Esophagus muscularis mucosa (tissue), 4 donors: Measurements from ENCODE around the gene CLDN4.

ENCODE experiments used
- CTCF ChIP-seq, 3 experiments: fragments of 200-600 bp in 2 of 3; fragments of 450-650 bp in 1 of 3; sonication (generic) in 2 of 3; IDR thresholded peaks; one replicate each; pipeline ENCODE4 v1.5.1; 2017 to 2019; ENCODE audit warnings: antibody characterized with exemption in 3 of 3, mild to moderate bottlenecking in 2 of 3, moderate library complexity in 1 of 3
- EP300 ChIP-seq: sonication (generic); formaldehyde crosslinking; IDR thresholded peaks from one replicate; pipeline ENCODE4 v1.6.1; 2017; ENCODE audit warnings: antibody characterized with exemption
- POLR2A ChIP-seq: fragments of 450-650 bp; IDR thresholded peaks from one replicate; pipeline ENCODE4 v1.6.1; 2017; ENCODE audit warnings: antibody characterized with exemption, moderate library complexity, mild to moderate bottlenecking, low read depth

DNA sequence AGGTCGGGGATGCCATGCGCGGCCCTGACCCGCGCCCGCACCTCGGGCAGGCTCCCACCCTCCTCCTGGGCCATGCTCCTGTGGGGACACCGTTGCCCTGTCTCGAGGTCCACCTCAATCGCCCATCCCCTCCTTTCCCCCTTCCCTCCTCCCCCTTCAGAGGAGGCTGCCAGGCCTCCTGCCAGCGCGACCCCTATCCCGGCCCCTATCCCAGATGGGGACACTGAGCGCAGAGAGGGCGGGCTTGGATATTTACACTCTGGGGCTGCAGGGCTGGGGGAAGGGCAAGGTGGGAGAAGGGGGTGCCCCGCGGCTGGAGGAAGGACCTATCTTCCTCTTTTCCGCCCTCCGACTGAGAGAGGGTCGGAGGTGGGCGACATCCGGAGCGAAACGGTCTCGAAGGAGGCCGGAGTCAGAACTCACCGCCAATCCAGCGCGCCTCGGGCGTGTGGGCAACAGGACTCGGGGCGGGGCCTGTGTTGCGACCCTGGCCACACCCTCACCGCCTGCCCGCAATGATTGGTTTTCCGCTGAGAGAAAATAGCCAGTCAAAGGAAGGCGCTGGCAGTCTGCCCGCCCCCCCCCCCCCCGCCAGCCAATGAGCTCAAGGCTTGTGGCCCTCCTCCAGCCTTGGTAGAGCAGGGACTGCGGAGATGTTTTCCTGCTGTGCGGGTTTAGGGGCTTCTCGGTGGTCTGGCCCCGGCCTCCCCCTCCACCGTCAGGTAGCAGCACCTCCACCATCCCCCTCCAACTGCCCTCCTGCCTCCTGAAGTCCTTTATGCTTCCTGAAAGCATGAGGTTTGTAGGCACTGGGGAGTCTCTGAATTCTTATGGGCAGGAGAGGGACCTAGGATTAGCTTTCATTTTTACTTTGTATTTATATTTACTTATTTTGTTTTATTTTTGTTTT, 11.5 kb downstream of the CLDN4 start, which contains the start of gene METTL27:
- TF ChIP-seq CTCF (IDR thresholded peaks at IDR 0.05), result no peak
- TF ChIP-seq POLR2A, result no peak
- no peak for TF ChIP-seq EP300
